PFSK-1 (cell line): ENCODE data around the gene CENPP.

ENCODE experiments used
- FOXP2 ChIP-seq: optimal IDR thresholded peaks from 2 replicates; pipeline ENCODE3; 2011; ENCODE audit warnings: borderline replicate concordance, control low read depth, inconsistent platforms; ENCODE audit not compliant: insufficient read depth; ENCODE audit errors: extremely low read length, extremely low read depth
- POLR2AphosphoS5 ChIP-seq: IDR thresholded peaks from 2 replicates; pipeline ENCODE4 v1.6.1; 2012; ENCODE audit warnings: low read depth, mild to moderate bottlenecking, control low read depth, low read length, moderate library complexity
- SIN3A ChIP-seq: IDR thresholded peaks from 2 replicates; pipeline ENCODE4 v1.6.1; 2012; ENCODE audit warnings: mild to moderate bottlenecking, low read length, moderate library complexity, borderline replicate concordance; ENCODE audit not compliant: insufficient read depth
- TAF1 ChIP-seq: IDR thresholded peaks from 2 replicates; pipeline ENCODE4 v1.6.1; 2012; ENCODE audit warnings: low read length, control low read depth, borderline replicate concordance; ENCODE audit not compliant: insufficient read depth
- TF ChIP-seq, protein P1 (sequence below), 2 experiments: IDR thresholded peaks; 2 replicates each; pipeline versions ENCODE4 v1.6.1 to v1.8.0; 2011 to 2012; ENCODE audit warnings: low read depth in 2 of 2, low read length in 2 of 2, control low read depth in 1 of 2, inconsistent platforms in 1 of 2, mild to moderate bottlenecking in 1 of 2, moderate library complexity in 1 of 2; ENCODE audit not compliant: insufficient read depth in 1 of 2

The CENPP gene

DNA sequence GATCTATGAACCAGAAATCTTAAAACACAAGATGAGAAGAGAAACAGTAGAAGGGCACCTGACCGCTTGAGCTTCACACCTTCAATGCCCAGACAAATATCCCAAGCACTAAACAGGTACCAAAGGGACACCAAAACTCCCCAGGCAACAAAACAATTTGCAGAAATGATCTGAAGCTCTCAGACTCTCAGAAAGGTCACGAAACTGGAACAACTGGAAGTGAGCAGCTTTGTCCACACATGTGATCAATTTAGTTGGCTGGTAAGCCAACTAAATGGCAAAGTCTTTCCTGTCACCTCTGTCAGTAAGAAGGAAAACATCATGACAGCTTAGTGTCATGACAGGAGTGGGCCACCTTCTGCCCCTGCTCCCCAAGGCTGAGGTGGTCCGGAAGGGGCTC lies 340.1 kb downstream of the CENPP start:
- TF ChIP-seq POLR2AphosphoS5: no peak
- TF ChIP-seq, protein P1, sequence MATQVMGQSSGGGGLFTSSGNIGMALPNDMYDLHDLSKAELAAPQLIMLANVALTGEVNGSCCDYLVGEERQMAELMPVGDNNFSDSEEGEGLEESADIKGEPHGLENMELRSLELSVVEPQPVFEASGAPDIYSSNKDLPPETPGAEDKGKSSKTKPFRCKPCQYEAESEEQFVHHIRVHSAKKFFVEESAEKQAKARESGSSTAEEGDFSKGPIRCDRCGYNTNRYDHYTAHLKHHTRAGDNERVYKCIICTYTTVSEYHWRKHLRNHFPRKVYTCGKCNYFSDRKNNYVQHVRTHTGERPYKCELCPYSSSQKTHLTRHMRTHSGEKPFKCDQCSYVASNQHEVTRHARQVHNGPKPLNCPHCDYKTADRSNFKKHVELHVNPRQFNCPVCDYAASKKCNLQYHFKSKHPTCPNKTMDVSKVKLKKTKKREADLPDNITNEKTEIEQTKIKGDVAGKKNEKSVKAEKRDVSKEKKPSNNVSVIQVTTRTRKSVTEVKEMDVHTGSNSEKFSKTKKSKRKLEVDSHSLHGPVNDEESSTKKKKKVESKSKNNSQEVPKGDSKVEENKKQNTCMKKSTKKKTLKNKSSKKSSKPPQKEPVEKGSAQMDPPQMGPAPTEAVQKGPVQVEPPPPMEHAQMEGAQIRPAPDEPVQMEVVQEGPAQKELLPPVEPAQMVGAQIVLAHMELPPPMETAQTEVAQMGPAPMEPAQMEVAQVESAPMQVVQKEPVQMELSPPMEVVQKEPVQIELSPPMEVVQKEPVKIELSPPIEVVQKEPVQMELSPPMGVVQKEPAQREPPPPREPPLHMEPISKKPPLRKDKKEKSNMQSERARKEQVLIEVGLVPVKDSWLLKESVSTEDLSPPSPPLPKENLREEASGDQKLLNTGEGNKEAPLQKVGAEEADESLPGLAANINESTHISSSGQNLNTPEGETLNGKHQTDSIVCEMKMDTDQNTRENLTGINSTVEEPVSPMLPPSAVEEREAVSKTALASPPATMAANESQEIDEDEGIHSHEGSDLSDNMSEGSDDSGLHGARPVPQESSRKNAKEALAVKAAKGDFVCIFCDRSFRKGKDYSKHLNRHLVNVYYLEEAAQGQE (IDR thresholded peaks at IDR 0.05; ENCODE audit: insufficient read depth in 1 of 2, low read depth in 2 of 2, low read length in 2 of 2): no peak
- no peak for TF ChIP-seq TAF1
- no peak for TF ChIP-seq SIN3A
- no peak for TF ChIP-seq FOXP2

DNA sequence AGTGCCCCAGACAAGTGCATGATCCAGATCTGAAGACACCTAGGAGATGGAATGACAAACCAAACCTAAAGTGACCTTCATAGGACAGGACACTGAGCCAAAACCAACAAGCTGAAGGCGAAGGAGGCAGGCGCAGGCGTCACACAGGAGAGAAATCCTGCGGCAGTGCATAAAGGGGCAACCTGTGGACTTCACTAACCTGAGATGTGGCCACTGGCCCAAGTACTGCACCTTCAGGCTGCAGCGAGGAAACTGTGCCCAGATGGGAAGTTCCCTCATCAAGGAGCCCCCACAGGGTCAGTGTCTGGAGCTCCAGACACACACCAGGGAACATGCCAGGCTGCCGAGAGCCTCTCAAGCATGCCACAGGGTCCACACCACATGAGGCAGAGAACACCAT lies 340.5 kb downstream of the CENPP start:
- TF ChIP-seq TAF1 (no peak), SIN3A (no peak)

DNA sequence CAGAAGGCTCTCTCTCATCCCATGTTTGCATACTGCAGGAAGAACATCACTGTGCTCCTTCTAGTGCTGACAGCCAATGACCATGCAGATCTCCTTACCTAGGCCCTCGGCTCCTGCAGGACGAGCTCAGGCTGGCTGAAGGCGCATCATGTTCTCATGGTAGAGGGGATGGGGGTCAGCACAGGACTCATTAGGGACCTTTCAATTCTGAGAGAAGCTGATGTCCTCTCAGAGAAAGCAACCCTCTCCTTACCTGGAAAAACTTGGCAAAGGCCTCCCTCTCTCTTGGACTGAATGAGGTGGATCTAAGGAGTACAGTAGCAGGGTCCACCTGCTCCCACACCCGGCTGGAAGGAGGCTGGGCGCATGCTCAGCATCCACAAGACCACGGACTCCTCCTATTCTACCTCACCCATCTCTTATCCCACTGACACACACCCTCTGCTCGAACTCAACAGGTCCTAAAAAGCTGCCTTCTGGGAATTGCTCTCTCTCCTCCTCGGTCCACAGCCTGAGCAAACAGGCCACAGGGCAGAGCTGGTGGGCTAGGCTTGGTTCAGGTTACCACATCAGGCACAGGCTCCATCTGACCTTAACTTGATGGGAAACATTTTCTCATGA lies 341.3 kb downstream of the CENPP start:
- TF ChIP-seq POLR2AphosphoS5 (no peak), TAF1 (no peak), FOXP2 (no peak), SIN3A (no peak)
- TF ChIP-seq, protein P1 (IDR thresholded peaks at IDR 0.05; ENCODE audit: insufficient read depth in 1 of 2, low read depth in 2 of 2, low read length in 2 of 2): no peak

DNA sequence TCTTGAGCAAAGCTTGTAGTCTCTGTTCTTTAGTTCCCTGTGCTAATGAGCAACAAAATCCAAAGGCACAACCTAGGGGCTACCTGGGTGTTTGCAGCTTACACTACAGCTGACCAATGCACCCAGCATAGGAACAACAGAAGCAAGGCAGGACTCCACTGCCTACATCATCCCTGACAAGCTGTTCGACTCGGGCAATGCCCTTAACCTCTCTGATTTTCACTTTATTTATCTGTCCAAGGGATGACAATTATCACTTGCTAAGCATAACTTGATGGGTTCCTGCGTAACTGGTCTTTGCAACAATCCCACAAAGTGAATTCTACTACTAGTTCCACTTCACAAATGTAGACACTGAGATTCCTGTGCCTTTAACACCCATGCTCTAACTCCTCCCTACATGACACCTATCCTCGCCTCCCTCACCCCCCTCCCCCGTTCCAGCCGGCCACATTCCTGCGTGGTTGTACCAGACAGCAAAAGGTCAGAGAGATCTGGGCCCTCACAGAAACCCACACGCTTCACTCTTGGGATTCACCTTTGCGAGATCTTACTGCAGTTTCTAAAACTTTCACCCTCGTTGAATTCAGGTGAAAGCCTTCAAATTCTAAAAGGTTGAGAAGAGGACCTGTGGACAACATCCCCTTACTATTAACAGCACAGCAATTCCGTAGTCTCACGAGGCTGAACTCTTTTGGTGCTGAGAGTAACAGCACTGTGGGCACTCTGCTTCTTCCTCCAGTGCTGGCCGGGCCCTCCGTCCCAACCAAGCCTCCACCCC lies 343.2 kb downstream of the CENPP start:
- 0 out of 2 replicates have a peak, but pooled peaks have one; percentile 42 for TF ChIP-seq TAF1
- TF ChIP-seq, protein P1 (IDR thresholded peaks at IDR 0.05; ENCODE audit: insufficient read depth in 1 of 2, low read depth in 2 of 2, low read length in 2 of 2): no peak

DNA sequence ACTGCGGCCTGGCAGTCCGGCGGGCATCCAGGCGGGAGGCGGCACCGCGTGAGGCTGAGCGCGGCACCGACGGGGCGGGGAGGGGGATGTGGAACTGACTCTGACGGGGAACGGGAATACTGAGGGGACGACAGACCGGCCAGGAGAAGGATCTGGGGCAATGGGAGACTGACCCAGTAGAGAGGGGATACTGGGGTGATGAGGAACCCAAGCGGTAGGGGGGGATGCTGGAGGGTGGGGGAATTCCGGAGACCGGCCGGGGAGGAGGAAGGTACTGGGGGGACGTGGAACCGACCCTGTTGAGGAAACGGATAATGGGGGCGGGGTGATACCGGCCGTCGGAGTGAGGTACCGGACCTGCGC lies 343.8 kb downstream of the CENPP start:
- TF ChIP-seq SIN3A (no peak), TAF1 (no peak), POLR2AphosphoS5 (no peak), FOXP2 (no peak)
- TF ChIP-seq, protein P1 (IDR thresholded peaks at IDR 0.05; ENCODE audit: insufficient read depth in 1 of 2, low read depth in 2 of 2, low read length in 2 of 2): no peak
